Keratinocyte (primary cell): ENCODE results near the gene TFCP2L1. TPM values are rescaled to one million over a fixed set of nuclear protein-coding genes. Genes with fewer than 3 reads are reported as not detected.

Source experiments
- DNase-seq: peaks from one replicate; pipeline ENCODE4 v3.0.0-alpha.2; 2011; ENCODE audit warnings: low read depth, missing footprints, low spot score
- FAIRE-seq: peaks from 2 replicates; lab custom pipeline; 2011; peaks lifted over from hg19 to GRCh38; lab: Jason Lieb, UNC
- H2AFZ ChIP-seq: 2 replicates; pipeline ENCODE4 v1.6.0; 2012; ENCODE audit warnings: low read length, control low read depth, inconsistent platforms; ENCODE audit not compliant: control insufficient read depth
- H3K27ac ChIP-seq: 2 replicates; pipeline ENCODE4 v1.5.1; 2011; ENCODE audit warnings: low read length; ENCODE audit not compliant: control insufficient read depth, insufficient read depth
- H3K27me3 ChIP-seq: 3 replicates; pipeline ENCODE4 v1.6.0; 2011; ENCODE audit warnings: low read length; ENCODE audit not compliant: control insufficient read depth, insufficient read depth; ENCODE audit errors: extremely low read depth
- H3K36me3 ChIP-seq, 2 experiments: 2 replicates in 1 of 2; 3 replicates in 1 of 2; pipeline ENCODE4 v1.5.1; 2011; ENCODE audit warnings: low read length in 2 of 2, mild to moderate bottlenecking in 1 of 2; ENCODE audit not compliant: control insufficient read depth in 2 of 2, insufficient read depth in 2 of 2; ENCODE audit errors: extremely low read depth in 1 of 2
- H3K4me1 ChIP-seq: 3 replicates; pipeline ENCODE4 v1.5.1; 2011; ENCODE audit warnings: low read length; ENCODE audit not compliant: control insufficient read depth, insufficient read depth; ENCODE audit errors: extremely low read depth
- H3K4me2 ChIP-seq: 3 replicates; pipeline ENCODE4 v1.6.0; 2011; ENCODE audit warnings: low read depth, low read length; ENCODE audit not compliant: control insufficient read depth, insufficient read depth; ENCODE audit errors: extremely low read depth
- H3K4me3 ChIP-seq, 3 experiments: fragments of 200-600 bp in 1 of 3; sonication (generic) in 1 of 3; 2 replicates in 2 of 3; 3 replicates in 1 of 3; pipeline ENCODE4 v1.5.1; 2011 to 2016; ENCODE audit warnings: low read length in 3 of 3, mild to moderate bottlenecking in 3 of 3, control low read depth in 2 of 3, inconsistent platforms in 1 of 3, low read depth in 1 of 3, mixed read lengths in 1 of 3, mixed run types in 1 of 3, moderate library complexity in 1 of 3; ENCODE audit not compliant: control insufficient read depth in 2 of 3, insufficient read depth in 2 of 3; ENCODE audit errors: extremely low read depth in 1 of 3
- H3K79me2 ChIP-seq: 2 replicates; pipeline ENCODE4 v1.6.0; 2012; ENCODE audit warnings: low read length; ENCODE audit not compliant: control insufficient read depth, insufficient read depth
- H3K9ac ChIP-seq: 3 replicates; pipeline ENCODE4 v1.6.0; 2011; ENCODE audit warnings: low read length; ENCODE audit not compliant: control insufficient read depth, insufficient read depth; ENCODE audit errors: extremely low read depth
- H3K9me1 ChIP-seq: 3 replicates; pipeline ENCODE4 v1.6.0; 2011; ENCODE audit warnings: low read length; ENCODE audit not compliant: control insufficient read depth, insufficient read depth; ENCODE audit errors: extremely low read depth
- H3K9me3 ChIP-seq: 2 replicates; pipeline ENCODE4 v1.5.1; 2012; ENCODE audit warnings: low read depth, low read length; ENCODE audit not compliant: control insufficient read depth
- H4K20me1 ChIP-seq: 3 replicates; pipeline ENCODE4 v1.6.0; 2011; ENCODE audit warnings: low read length; ENCODE audit not compliant: control insufficient read depth, insufficient read depth; ENCODE audit errors: extremely low read depth
- CTCF ChIP-seq, 3 experiments: IDR thresholded peaks in 1 of 3; conservative IDR thresholded peaks in 1 of 3; optimal IDR thresholded peaks in 1 of 3; 2 replicates in 2 of 3; 3 replicates in 1 of 3; pipeline versions ENCODE3 to v1.5.1; 2011; ENCODE audit warnings: low read length in 3 of 3, mild to moderate bottlenecking in 3 of 3, moderate library complexity in 2 of 3, control low read depth in 1 of 3, inconsistent platforms in 1 of 3; ENCODE audit not compliant: insufficient read depth in 2 of 3; ENCODE audit errors: extremely low read depth in 1 of 3
- EZH2 ChIP-seq: IDR thresholded peaks from one replicate; pipeline ENCODE4 v1.6.1; 2012; ENCODE audit warnings: inconsistent platforms, mild to moderate bottlenecking, low read length, moderate library complexity
- dilution Hi-C: fragments of 300-500 bp; cut with MboI; formaldehyde crosslinking; loops from one replicate; pipeline ENCODE4 v1.7.0; 2020; ENCODE audit warnings: low sequenced_read_pairs; ENCODE audit not compliant: extremely low pct_ligation_motif_present
- polyA plus RNA-seq, 5 experiments: library from polyadenylated mRNA; depleted of rRNA in 3 of 5; stranded (reverse) in 3 of 5; stranded (forward) in 1 of 5; unstranded in 1 of 5; fragments of >200 nt; gene quantifications; 1 replicate in 1 of 5; 2 replicates in 3 of 5; 3 replicates in 1 of 5; pipeline versions ENCODE4 v1.2.1 to v1.2.3, GENCODE V29; 2011 to 2012; ENCODE audit warnings: missing spikeins in 2 of 5, low read depth in 1 of 5, low replicate concordance in 1 of 5

The TFCP2L1 gene
- polyA plus RNA-seq, 1 donor (not counting 4 experiments of a cell fraction or from before 2014, with no cell fraction given): 29.4 TPM

DNA sequence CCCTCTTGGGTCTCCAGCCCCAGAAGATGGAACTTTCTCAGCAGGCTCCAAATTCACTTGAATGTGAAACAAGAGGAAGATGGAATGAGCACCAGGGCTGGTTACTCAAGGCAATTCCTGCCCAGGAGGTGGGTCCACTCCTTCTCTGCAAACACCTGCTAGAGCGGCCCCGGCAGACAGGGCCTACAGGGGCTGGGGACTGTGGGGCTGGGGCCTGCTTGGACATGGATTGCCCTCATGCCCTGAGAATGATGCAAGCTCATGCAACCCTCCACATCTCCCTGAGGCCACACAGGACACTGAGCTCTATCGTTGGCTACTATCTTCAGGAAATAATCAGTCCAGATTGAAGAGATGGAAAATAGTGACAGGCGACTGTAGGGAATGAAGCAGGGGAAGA, 39.1 kb downstream of the TFCP2L1 start:
- H3K27ac ChIP-seq: no peak overlapping the region
- no peaks in the 10 kb centered on the region for H3K27me3 ChIP-seq
- dilution Hi-C loops: no loop called here
- H3K4me3 ChIP-seq: no peak overlapping the region
- no peak overlapping the region for H3K4me2 ChIP-seq
- H4K20me1 ChIP-seq: peaks cover 3% of the 10 kb centered on the region
- H3K9me3 ChIP-seq: no peaks in the 10 kb centered on the region
- H3K9me1 ChIP-seq: no peaks in the 10 kb centered on the region
- TF ChIP-seq CTCF (optimal IDR thresholded peaks at IDR 0.05 in 1 of 3, IDR thresholded peaks at IDR 0.05 in 1 of 3, conservative IDR thresholded peaks at IDR 0.05 in 1 of 3; ENCODE audit: extremely low read depth in 1 of 3, insufficient read depth in 2 of 3, low read length in 3 of 3) (no peak), EZH2 (no peak)
- H3K9ac ChIP-seq: no peak overlapping the region
- no peaks in the 10 kb centered on the region for H3K4me1 ChIP-seq
- no peak for FAIRE-seq
- no peak overlapping the region for H2AFZ ChIP-seq
- peaks cover 29 to 34% of the 10 kb centered on the region in 2 experiments for H3K36me3 ChIP-seq
- no peak for DNase-seq
- peaks cover 4% of the 10 kb centered on the region for H3K79me2 ChIP-seq

- DNase-seq (no peak), FAIRE-seq (no peak)
- TF ChIP-seq EZH2 (no peak), CTCF (optimal IDR thresholded peaks at IDR 0.05 in 1 of 3, IDR thresholded peaks at IDR 0.05 in 1 of 3, conservative IDR thresholded peaks at IDR 0.05 in 1 of 3; ENCODE audit: extremely low read depth in 1 of 3, insufficient read depth in 2 of 3, low read length in 3 of 3) (no peak)
- H3K4me2 ChIP-seq: no peak overlapping the region
- no peaks in the 10 kb centered on the region for H3K9me3 ChIP-seq
- no peak overlapping the region for H3K27ac ChIP-seq
- H2AFZ ChIP-seq: no peak overlapping the region
- H3K9me1 ChIP-seq: no peaks in the 10 kb centered on the region
- H3K79me2 ChIP-seq: peaks cover 4% of the 10 kb centered on the region
- no peak overlapping the region for H3K4me3 ChIP-seq
- peaks cover 29 to 36% of the 10 kb centered on the region in 2 experiments for H3K36me3 ChIP-seq
- H3K9ac ChIP-seq: no peak overlapping the region
- no peaks in the 10 kb centered on the region for H3K4me1 ChIP-seq
- H4K20me1 ChIP-seq: peaks cover 3% of the 10 kb centered on the region
- no peaks in the 10 kb centered on the region for H3K27me3 ChIP-seq
- dilution Hi-C loops: no loop called here
Measured at GRCh38 chr2:121245120-121245820, 39.7 kb downstream of the TFCP2L1 start.
